HEK293 (cell line): Measurements from ENCODE around the gene UBE2E1.

Source experiments
- CTCF ChIA-PET: fragments of 350-600 bp; formaldehyde crosslinking; extraction: SDS; loops from one replicate; lab custom pipeline; 2021; ENCODE audit warnings: antibody characterized with exemption; lab: Yijun Ruan, JAX
- POLR2A ChIA-PET: fragments of 300-600 bp; formaldehyde crosslinking; extraction: SDS; loops from one replicate; lab custom pipeline; 2020; ENCODE audit warnings: antibody characterized with exemption, inconsistent platforms; lab: Yijun Ruan, JAX
- H3K27ac ChIP-seq: fragments of 200-500 bp; sonication (Bioruptor generic); 2 replicates; pipeline ENCODE4 v1.5.1; 2014; ENCODE audit warnings: low read depth, low read length, control low read depth, inconsistent platforms; ENCODE audit errors: extremely low read depth
- H3K36me3 ChIP-seq, 2 experiments: fragments of 200-500 bp in 1 of 2; sonication (Bioruptor generic) in 1 of 2; 1 replicate in 1 of 2; 2 replicates in 1 of 2; pipeline ENCODE4 v1.5.1; 2014 to 2017; ENCODE audit warnings: inconsistent platforms in 2 of 2, low read length in 2 of 2; ENCODE audit not compliant: control insufficient read depth in 2 of 2, insufficient read depth in 1 of 2
- H3K4me1 ChIP-seq: fragments of 200-500 bp; sonication (Bioruptor generic); 2 replicates; pipeline ENCODE4 v1.5.1; 2014; ENCODE audit warnings: mild to moderate bottlenecking, low read length, inconsistent platforms; ENCODE audit not compliant: control insufficient read depth, insufficient read depth
- H3K4me3 ChIP-seq: 2 replicates; pipeline ENCODE4 v1.5.1; 2011; ENCODE audit warnings: low read depth, mild to moderate bottlenecking, control low read depth, low read length, moderate library complexity
- H3K9me3 ChIP-seq: fragments of 200-500 bp; sonication (Bioruptor generic); 2 replicates; pipeline ENCODE4 v1.5.1; 2014; ENCODE audit warnings: low read depth, low read length, inconsistent platforms; ENCODE audit not compliant: control insufficient read depth, insufficient read depth
- HOXA7 ChIP-seq: sonication (generic); formaldehyde crosslinking; IDR thresholded peaks from 2 replicates; pipeline ENCODE4 v1.8.1; 2022; ENCODE audit warnings: missing genetic modification reagents, borderline replicate concordance
- MEIS1 ChIP-seq: sonication (generic); formaldehyde crosslinking; IDR thresholded peaks from 2 replicates; pipeline ENCODE4 v1.8.1; 2022; ENCODE audit warnings: missing genetic modification reagents, mild to moderate bottlenecking, borderline replicate concordance
- ZBTB49 ChIP-seq: fragments of 450-650 bp; formaldehyde crosslinking; IDR thresholded peaks from 2 replicates; pipeline ENCODE4 v1.5.1; 2016; ENCODE audit warnings: missing biosample characterization, missing genetic modification characterization, low read depth
- ZFP37 ChIP-seq: fragments of 450-650 bp; formaldehyde crosslinking; IDR thresholded peaks from 2 replicates; pipeline ENCODE4 v1.5.1; 2016; ENCODE audit warnings: missing biosample characterization, missing genetic modification characterization
- ZFP41 ChIP-seq: fragments of 450-650 bp; formaldehyde crosslinking; IDR thresholded peaks from 2 replicates; pipeline ENCODE4 v1.5.1; 2016; ENCODE audit warnings: missing biosample characterization, missing genetic modification characterization, borderline replicate concordance
- ZNF114 ChIP-seq: fragments of 450-650 bp; formaldehyde crosslinking; IDR thresholded peaks from 2 replicates; pipeline ENCODE4 v1.5.0; 2017; ENCODE audit warnings: missing biosample characterization, missing genetic modification characterization
- ZNF211 ChIP-seq: fragments of 450-650 bp; formaldehyde crosslinking; IDR thresholded peaks from 2 replicates; pipeline ENCODE4 v1.5.1; 2016; ENCODE audit warnings: low read depth, missing biosample characterization, missing genetic modification characterization
- ZNF391 ChIP-seq: fragments of 450-650 bp; formaldehyde crosslinking; IDR thresholded peaks from 2 replicates; pipeline ENCODE4 v1.5.1; 2016; ENCODE audit warnings: low read depth, missing biosample characterization, missing genetic modification characterization, borderline replicate concordance
- ZNF404 ChIP-seq: fragments of 450-650 bp; formaldehyde crosslinking; IDR thresholded peaks from 2 replicates; pipeline ENCODE4 v1.5.1; 2017; ENCODE audit warnings: missing biosample characterization, missing genetic modification characterization
- ZNF426 ChIP-seq: fragments of 450-650 bp; formaldehyde crosslinking; IDR thresholded peaks from 2 replicates; pipeline ENCODE4 v1.5.1; 2017; ENCODE audit warnings: missing biosample characterization, missing genetic modification characterization, mild to moderate bottlenecking, inconsistent platforms, moderate library complexity
- ZNF473 ChIP-seq: fragments of 450-650 bp; formaldehyde crosslinking; IDR thresholded peaks from 2 replicates; pipeline ENCODE4 v1.5.1; 2017; ENCODE audit warnings: missing biosample characterization, missing genetic modification characterization
- ZNF513 ChIP-seq: fragments of 450-650 bp; IDR thresholded peaks from 2 replicates; pipeline ENCODE4 v1.5.1; 2018; ENCODE audit warnings: missing biosample characterization, missing genetic modification characterization
- ZNF555 ChIP-seq: fragments of 450-650 bp; formaldehyde crosslinking; conservative IDR thresholded peaks from 2 replicates; pipeline ENCODE4 v1.5.1; 2017; ENCODE audit warnings: missing biosample characterization, mild to moderate bottlenecking, missing genetic modification characterization, inconsistent platforms
- ZNF571 ChIP-seq: fragments of 450-650 bp; formaldehyde crosslinking; IDR thresholded peaks from 2 replicates; pipeline ENCODE4 v1.5.0; 2017; ENCODE audit warnings: missing biosample characterization, missing genetic modification characterization
- ZNF600 ChIP-seq: fragments of 450-650 bp; formaldehyde crosslinking; IDR thresholded peaks from 2 replicates; pipeline ENCODE4 v1.5.1; 2016; ENCODE audit warnings: missing biosample characterization, missing genetic modification characterization
- ZNF670 ChIP-seq: fragments of 450-650 bp; formaldehyde crosslinking; IDR thresholded peaks from 2 replicates; pipeline ENCODE4 v1.5.1; 2016; ENCODE audit warnings: missing biosample characterization, missing genetic modification characterization, low read depth
- ZNF677 ChIP-seq: fragments of 450-650 bp; IDR thresholded peaks from 2 replicates; pipeline ENCODE4 v1.5.0; 2018; ENCODE audit warnings: missing biosample characterization, mild to moderate bottlenecking, missing genetic modification characterization, moderate library complexity
- ZNF76 ChIP-seq: fragments of 450-650 bp; formaldehyde crosslinking; IDR thresholded peaks from 2 replicates; pipeline ENCODE4; 2016; ENCODE audit warnings: low read depth, missing biosample characterization, missing genetic modification characterization, borderline replicate concordance
- ZSCAN16 ChIP-seq: fragments of 450-650 bp; formaldehyde crosslinking; IDR thresholded peaks from 2 replicates; pipeline ENCODE4 v1.5.1; 2016; ENCODE audit warnings: missing biosample characterization, missing genetic modification characterization
- TF ChIP-seq, protein P1 (sequence below): fragments of 450-650 bp; formaldehyde crosslinking; IDR thresholded peaks from 2 replicates; pipeline ENCODE4 v1.5.1; 2016; ENCODE audit warnings: missing biosample characterization, missing genetic modification characterization
- TF ChIP-seq, protein P2 (sequence below): fragments of 450-650 bp; formaldehyde crosslinking; IDR thresholded peaks from 2 replicates; pipeline ENCODE4 v1.5.1; 2016; ENCODE audit warnings: missing biosample characterization, missing genetic modification characterization, borderline replicate concordance

The UBE2E1 gene

DNA sequence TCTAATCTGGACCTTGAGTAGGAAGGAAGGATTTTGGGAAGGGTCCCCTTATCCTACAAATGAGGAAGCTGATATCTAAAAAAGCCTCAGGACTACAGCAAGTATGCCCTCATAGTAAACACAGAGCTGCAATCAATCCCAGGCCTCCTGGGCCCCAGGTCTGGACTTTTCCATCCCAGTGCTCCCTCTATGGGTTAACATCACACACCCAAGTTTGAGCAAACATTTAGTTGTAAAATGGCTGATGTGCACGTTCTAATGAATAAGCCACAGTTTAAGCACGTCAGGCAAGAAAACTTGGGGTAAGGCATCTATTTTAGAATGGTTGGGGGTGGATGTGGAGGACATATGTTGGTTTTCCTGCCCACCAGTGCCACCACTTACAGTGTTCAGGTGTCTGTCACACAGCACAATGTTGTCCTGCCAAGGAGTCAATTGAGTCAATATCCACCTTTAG lies 44.3 kb upstream of the UBE2E1 start (continued):
- TF ChIP-seq, protein P1, sequence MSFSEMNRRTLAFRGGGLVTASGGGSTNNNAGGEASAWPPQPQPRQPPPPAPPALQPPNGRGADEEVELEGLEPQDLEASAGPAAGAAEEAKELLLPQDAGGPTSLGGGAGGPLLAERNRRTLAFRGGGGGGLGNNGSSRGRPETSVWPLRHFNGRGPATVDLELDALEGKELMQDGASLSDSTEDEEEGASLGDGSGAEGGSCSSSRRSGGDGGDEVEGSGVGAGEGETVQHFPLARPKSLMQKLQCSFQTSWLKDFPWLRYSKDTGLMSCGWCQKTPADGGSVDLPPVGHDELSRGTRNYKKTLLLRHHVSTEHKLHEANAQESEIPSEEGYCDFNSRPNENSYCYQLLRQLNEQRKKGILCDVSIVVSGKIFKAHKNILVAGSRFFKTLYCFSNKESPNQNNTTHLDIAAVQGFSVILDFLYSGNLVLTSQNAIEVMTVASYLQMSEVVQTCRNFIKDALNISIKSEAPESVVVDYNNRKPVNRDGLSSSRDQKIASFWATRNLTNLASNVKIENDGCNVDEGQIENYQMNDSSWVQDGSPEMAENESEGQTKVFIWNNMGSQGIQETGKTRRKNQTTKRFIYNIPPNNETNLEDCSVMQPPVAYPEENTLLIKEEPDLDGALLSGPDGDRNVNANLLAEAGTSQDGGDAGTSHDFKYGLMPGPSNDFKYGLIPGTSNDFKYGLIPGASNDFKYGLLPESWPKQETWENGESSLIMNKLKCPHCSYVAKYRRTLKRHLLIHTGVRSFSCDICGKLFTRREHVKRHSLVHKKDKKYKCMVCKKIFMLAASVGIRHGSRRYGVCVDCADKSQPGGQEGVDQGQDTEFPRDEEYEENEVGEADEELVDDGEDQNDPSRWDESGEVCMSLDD (tag by site-specific recombination): no peak
- no peak for TF ChIP-seq HOXA7 (CRISPR knock-in tag)

GRCh38 chr3:23762214-23762613 lies 43.5 kb upstream of the UBE2E1 start:
- H3K27ac ChIP-seq: no peak overlapping the region
- H3K9me3 ChIP-seq: no peaks in the 10 kb centered on the region
- CTCF ChIA-PET: interaction anchor here (0.6 to 1.9 kb wide), 2 partner anchors 9 to 117 kb away, joined by 3 to 7 read pairs; no protein-coding TSS in a partner anchor
- H3K36me3 ChIP-seq: no peaks in the 10 kb centered on the region
- POLR2A ChIA-PET: no interaction called here
- no peak overlapping the region for H3K4me3 ChIP-seq
- TF ChIP-seq ZNF76 (tag by site-specific recombination) (no peak), ZNF677 (tag by site-specific recombination) (no peak), ZNF114 (tag by site-specific recombination) (no peak)
- TF ChIP-seq, protein P2, sequence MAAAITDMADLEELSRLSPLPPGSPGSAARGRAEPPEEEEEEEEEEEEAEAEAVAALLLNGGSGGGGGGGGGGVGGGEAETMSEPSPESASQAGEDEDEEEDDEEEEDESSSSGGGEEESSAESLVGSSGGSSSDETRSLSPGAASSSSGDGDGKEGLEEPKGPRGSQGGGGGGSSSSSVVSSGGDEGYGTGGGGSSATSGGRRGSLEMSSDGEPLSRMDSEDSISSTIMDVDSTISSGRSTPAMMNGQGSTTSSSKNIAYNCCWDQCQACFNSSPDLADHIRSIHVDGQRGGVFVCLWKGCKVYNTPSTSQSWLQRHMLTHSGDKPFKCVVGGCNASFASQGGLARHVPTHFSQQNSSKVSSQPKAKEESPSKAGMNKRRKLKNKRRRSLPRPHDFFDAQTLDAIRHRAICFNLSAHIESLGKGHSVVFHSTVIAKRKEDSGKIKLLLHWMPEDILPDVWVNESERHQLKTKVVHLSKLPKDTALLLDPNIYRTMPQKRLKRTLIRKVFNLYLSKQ (tag by site-specific recombination): no peak
- no peaks in the 10 kb centered on the region for H3K4me1 ChIP-seq

GRCh38 chr3:23762759-23763477 lies 42.8 kb upstream of the UBE2E1 start:
- TF ChIP-seq ZNF555 (tag by site-specific recombination) (no peak), ZFP37 (tag by site-specific recombination) (no peak)
- CTCF ChIA-PET: interaction anchor here (0.6 to 1.9 kb wide), 4 partner anchors 8 to 876 kb away, joined by 3 to 7 read pairs (median 4); no protein-coding TSS in a partner anchor
- POLR2A ChIA-PET: no interaction called here
- Histone ChIP-seq H3K27ac (no peak overlapping the region), H3K9me3 (no peaks in the 10 kb centered on the region), H3K36me3 (no peaks in the 10 kb centered on the region), H3K4me3 (no peak overlapping the region), H3K4me1 (no peaks in the 10 kb centered on the region)

DNA sequence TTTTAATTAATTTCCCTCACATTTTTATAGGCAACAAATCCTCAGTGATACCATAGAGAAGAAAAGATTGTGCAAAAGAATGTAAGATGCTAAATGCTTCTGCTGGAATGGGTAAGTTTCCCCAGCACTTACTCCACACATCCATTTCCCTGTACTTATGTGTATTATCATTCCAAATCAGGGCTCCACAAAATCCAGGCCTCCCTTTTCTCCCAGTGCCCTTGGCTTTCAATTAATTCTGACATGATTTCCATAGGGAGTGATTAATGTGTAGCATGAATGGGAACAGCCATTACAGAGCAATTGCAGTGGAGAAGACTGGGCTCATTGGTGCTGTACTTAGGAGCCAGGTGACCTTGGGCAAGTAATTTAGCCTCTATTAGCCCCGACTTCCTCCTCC lies 41.3 kb upstream of the UBE2E1 start:
- CTCF ChIA-PET: no interaction called here
- POLR2A ChIA-PET: no interaction called here
- TF ChIP-seq ZNF600 (tag by site-specific recombination): no peak
- no peak for TF ChIP-seq ZNF211 (tag by site-specific recombination)
- no peak for TF ChIP-seq ZFP41
- no peak for TF ChIP-seq ZNF404
- TF ChIP-seq ZBTB49 (tag by site-specific recombination): no peak
- TF ChIP-seq MEIS1 (CRISPR knock-in tag): no peak
- no peak for TF ChIP-seq ZNF426
- TF ChIP-seq ZNF670 (tag by site-specific recombination): no peak
- no peak for TF ChIP-seq ZNF391 (tag by site-specific recombination)
- TF ChIP-seq ZNF513 (tag by site-specific recombination): no peak
- no peak for TF ChIP-seq ZSCAN16 (tag by site-specific recombination)
- TF ChIP-seq ZNF473 (tag by site-specific recombination): no peak
- no peak for TF ChIP-seq ZNF571 (tag by site-specific recombination)

More for the DNA sequence above, 41.3 kb upstream of the UBE2E1 start:
- Histone ChIP-seq H3K4me3 (no peak overlapping the region), H3K4me1 (no peaks in the 10 kb centered on the region), H3K27ac (no peak overlapping the region), H3K9me3 (no peaks in the 10 kb centered on the region), H3K36me3 (no peaks in the 10 kb centered on the region)
